ENCODE data around the gene MAEA.
"Not testable (repeated sequence)": the region's sequence is repeated elsewhere in the genome, so short reads cannot be mapped to it uniquely, and the experiment has no call there.

The MAEA gene

GRCh38 chr4:1367230-1367935 is 77.7 kb downstream of the MAEA start:
- DNase-seq (ENCODE audit: low spot score), result no peak

GRCh38 chr4:1367936-1368289 is 78.2 kb downstream of the MAEA start:
- DNase-seq (ENCODE audit: low spot score), result no peak

DNA sequence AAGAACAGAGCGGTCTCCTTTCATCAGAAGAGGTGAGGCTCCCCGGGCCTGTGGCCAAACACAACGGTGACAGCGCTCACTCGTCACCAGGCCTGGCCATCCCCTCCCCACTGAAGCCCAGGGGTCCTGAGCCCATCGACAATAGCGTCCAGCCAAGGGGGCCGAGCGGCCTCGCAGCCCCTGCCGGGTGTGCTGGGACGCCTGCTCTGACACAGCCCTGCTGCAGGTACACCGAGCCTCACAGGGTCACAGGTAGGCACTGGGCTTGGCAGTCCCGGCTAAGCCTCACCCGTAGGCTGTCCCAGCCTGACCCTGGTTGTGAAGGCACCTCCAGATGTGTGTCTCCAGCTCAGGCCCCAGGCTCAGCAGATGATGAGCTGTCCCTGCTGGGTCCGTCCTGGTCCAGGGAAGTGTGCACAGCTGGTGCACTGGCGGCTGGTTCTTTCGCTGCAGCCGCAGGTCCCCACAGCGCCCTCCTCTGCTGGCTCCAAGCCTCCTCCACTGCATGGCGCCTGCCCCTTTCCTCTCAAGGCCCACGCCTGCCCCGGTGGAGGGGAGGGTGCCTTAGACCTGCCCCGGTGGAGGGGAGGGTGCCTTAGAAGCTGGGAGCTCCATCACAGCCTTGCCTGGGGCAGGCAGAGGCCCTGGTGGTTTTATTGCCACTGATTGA is 78.9 kb downstream of the MAEA start:
- DNase-seq (ENCODE audit: low spot score), result no peak

GRCh38 chr4:1369091-1369450 is 79.4 kb downstream of the MAEA start:
- no peak for DNase-seq (ENCODE audit: low spot score)

GRCh38 chr4:1369479-1370079 is 79.9 kb downstream of the MAEA start:
- no peak for DNase-seq (ENCODE audit: low spot score)

GRCh38 chr4:1370321-1371124 is 80.8 kb downstream of the MAEA start:
- DNase-seq (ENCODE audit: low spot score), result no peak

GRCh38 chr4:1371176-1372165 is 81.8 kb downstream of the MAEA start:
- no peak for DNase-seq (ENCODE audit: low spot score)

- DNase-seq (ENCODE audit: low spot score), result not testable (repeated sequence)
Observed at GRCh38 chr4:1372576-1372975, 82.9 kb downstream of the MAEA start.

DNA sequence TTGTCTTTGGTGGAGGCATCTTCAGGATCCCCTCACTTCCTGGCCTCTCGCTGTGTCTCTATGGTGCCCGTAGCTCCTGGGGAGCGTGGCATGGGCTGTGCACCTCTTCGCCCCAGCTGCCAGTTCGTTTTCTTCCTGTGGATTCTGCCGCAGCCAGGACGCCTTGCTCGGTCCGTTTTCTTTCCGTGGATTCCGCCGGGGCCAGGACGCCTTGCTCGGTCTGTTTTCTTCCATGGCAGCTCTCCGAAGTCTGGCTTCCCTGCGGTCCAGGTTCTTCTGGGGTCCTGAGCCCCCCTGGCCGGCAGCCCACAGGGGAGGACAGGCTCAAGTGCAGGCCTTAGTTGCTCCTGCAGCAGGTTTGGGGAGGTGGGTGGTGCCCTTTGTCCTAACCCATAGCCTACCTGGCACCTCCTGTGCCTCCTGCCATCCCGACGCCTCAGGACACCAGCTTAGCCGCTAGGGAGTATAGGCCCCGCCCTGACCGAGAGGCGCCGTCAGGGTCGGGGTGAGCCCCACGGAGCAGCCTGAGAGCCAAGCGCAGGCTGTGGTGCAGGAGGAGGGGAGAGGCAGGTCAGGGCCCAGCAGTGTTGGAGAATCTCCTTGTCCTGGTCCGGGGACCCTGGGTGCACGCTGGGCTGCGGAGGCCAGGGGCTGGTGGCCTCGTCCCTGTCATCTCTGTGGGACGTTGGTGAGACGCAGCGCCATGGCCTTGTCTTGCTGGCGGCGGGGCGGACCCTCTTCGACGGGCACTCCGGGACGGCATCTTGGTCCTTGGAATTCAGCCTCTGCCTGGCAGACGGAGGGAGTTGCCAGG is 84.4 kb downstream of the MAEA start:
- DNase-seq (ENCODE audit: low spot score), result no peak

GRCh38 chr4:1374706-1375045 is 85.0 kb downstream of the MAEA start:
- no peak for DNase-seq (ENCODE audit: low spot score)

GRCh38 chr4:1375051-1375721 is 85.5 kb downstream of the MAEA start:
- DNase-seq (ENCODE audit: low spot score), result no peak

DNA sequence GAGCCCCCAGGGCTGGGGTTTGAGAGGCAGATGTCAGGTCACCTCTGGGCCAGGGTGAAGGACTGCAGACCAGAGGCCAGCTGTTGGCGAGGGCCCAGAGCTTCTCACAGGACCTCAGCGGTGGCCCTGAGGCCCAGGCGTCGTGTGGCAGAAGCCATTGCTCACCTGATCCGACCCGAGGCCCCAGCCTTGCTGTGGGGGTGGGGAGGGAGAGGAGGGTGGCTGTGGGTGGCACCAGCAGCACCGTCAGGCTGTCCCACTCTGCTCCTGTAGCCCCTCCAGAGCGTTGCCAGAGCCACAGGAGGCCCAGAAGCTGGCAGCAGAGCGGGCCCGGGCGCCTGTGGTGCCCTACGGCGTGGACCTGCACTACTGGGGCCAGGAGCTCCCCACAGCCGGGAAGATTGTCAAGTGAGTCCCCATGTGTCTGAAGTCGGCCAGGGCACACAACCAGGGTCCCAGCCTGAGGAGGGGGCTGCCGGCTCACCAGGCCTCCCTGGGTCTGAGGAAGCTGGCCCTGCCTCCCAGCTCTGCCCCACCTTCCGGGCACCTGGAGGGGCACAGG is 86.2 kb downstream of the MAEA start:
- DNase-seq (ENCODE audit: low spot score), result no peak

GRCh38 chr4:1376391-1376840 is 86.7 kb downstream of the MAEA start:
- no peak for DNase-seq (ENCODE audit: low spot score)

GRCh38 chr4:1376841-1377605 is 87.3 kb downstream of the MAEA start:
- no peak for DNase-seq (ENCODE audit: low spot score)

DNA sequence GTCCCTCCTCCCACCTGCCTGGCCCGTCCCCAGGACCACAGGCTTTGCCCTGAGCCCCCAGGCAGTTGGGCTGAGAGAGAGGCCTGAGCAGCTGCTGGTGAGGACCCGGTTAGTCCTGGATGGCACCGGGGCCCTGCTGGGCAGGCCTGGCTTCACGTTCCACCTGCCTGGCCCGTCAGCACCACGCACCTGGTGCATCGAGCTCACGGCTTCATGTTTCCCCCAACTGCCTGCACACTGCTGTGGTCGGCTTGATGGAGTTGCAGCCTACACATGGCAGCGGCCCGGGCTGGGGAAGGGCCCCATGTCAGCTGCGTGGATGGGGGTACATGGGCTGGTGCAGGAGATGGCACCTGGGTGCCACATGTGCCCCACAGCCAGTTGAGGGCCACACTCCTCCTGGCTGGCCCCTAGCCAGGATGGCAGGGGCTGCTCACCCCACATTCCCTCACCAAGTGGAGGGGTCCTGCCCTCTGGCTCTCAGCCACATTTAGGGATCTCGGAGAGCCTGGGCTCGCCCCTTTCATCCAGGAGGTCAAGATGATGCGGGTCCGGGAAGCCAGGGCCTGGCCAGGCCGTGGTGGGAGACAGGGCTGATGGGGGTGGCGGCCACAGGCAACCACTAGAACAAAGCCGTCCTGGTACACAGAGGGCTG is 88.0 kb downstream of the MAEA start:
- DNase-seq (ENCODE audit: low spot score), result no peak

DNA sequence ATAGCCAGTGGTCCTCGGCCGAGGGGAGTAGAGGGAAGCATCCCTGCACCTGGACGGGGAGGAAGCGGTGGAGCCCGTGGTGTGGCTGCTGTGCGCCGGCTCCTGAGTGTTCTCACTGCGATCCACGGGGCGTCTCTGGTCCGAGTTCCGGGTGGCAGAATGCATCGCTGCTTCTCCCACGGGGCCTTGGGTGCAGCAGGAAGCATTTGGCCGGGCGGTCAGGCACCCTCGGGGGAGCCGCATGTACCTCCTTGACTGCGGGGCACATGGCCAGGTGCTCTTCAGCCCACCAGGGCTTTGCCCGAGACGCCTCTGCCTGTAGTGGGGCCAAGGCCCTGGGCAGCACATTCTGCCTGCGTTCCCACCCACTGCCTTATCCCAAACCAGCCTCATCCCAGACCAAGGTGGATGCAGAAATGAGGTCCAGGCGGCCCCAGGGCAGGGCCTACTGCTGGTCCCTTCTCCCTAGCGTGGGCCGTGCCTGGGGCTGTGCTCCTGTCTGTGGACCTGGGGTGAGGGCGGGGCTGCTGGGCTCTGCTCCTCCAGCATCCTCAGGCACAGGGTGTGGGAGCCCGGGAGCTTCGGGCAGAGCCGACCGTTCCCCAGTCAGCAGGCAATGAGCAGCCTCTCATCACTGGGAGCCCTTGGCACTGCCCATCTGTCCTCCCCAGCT is 89.0 kb downstream of the MAEA start:
- no peak for DNase-seq (ENCODE audit: low spot score)

- no peak for DNase-seq (ENCODE audit: low spot score)
Observed at GRCh38 chr4:1379351-1379781, 89.7 kb downstream of the MAEA start.

DNA sequence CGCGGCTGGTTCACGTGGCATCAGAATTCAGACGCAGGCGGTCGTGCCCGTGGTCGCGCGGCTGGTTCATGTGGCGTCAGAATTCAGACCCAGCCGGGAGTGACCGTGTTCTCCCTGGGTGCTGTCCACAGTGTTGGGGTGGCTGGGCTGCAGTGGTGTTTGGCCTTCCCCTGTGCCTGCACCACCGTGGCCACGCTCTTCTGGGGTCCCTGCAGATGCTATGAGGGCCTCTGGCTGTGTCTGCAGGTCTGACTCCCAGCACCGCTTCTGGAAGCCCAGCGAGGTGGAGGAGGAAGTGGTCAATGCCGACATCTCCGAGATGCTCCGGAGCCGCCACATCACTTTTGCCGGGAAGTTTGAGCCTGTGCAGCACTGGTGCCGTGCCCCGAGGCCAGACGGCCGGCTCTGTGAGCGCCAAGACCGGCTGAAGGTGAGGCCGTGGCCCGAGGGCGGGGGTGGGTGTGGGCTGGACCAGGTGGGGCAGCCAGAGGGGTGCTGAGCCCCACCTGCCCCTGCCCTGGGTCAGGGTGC is 90.2 kb downstream of the MAEA start:
- DNase-seq (ENCODE audit: low spot score), result no peak
